Mesendoderm (in vitro differentiated cells): ENCODE data around the gene JPH3.

ENCODE experiments used
- DNase-seq: peaks from one replicate; pipeline ENCODE4 v3.0.0; 2013
- H2AK5ac ChIP-seq: 2 replicates; pipeline ENCODE4 v1.6.1; 2013; ENCODE audit warnings: low read length, inconsistent platforms
- H2BK120ac ChIP-seq: 2 replicates; pipeline ENCODE4 v1.6.1; 2013; ENCODE audit warnings: low read depth, mild to moderate bottlenecking, low read length, moderate library complexity, mixed read lengths
- H2BK15ac ChIP-seq: replicated peaks from 2 replicates; pipeline ENCODE4 v1.6.1; 2013; ENCODE audit warnings: low read depth, mild to moderate bottlenecking, moderate library complexity
- H2BK5ac ChIP-seq: 2 replicates; pipeline ENCODE4 v1.6.1; 2013; ENCODE audit warnings: low read length, inconsistent platforms
- H3K18ac ChIP-seq: 2 replicates; pipeline ENCODE4 v1.6.1; 2013; ENCODE audit warnings: mild to moderate bottlenecking, low read length, mixed read lengths
- H3K23ac ChIP-seq: one replicate; pipeline ENCODE4 v1.6.1; 2013; ENCODE audit warnings: low read length
- H3K27ac ChIP-seq: 2 replicates; pipeline ENCODE4 v1.5.1; 2013; ENCODE audit warnings: low read depth, mild to moderate bottlenecking, inconsistent platforms, low read length, moderate library complexity
- H3K27me3 ChIP-seq: 2 replicates; pipeline ENCODE4 v1.6.1; 2013; ENCODE audit warnings: low read length, control low read depth, mild to moderate bottlenecking, inconsistent platforms; ENCODE audit not compliant: insufficient read depth, poor library complexity
- H3K36me3 ChIP-seq: 2 replicates; pipeline ENCODE4 v1.6.1; 2013; ENCODE audit warnings: low read length, inconsistent platforms; ENCODE audit not compliant: control insufficient read depth, insufficient read depth
- H3K4ac ChIP-seq: one replicate; pipeline ENCODE4 v1.6.1; 2013; ENCODE audit warnings: low read depth, mild to moderate bottlenecking, low read length, moderate library complexity
- H3K4me1 ChIP-seq: 2 replicates; pipeline ENCODE4 v1.6.1; 2013; ENCODE audit warnings: low read depth, low read length, inconsistent platforms; ENCODE audit not compliant: control insufficient read depth
- H3K4me2 ChIP-seq: 2 replicates; pipeline ENCODE4 v1.6.1; 2013; ENCODE audit warnings: low read length
- H3K4me3 ChIP-seq: 2 replicates; pipeline ENCODE4 v1.5.1; 2013; ENCODE audit warnings: mild to moderate bottlenecking, low read length
- H3K56ac ChIP-seq: one replicate; pipeline ENCODE4 v1.6.1; 2013; ENCODE audit warnings: low read length
- H3K79me1 ChIP-seq: 2 replicates; pipeline ENCODE4 v1.6.1; 2013; ENCODE audit warnings: low read length, inconsistent platforms
- H3K79me2 ChIP-seq: 2 replicates; pipeline ENCODE4 v1.6.1; 2013; ENCODE audit warnings: mild to moderate bottlenecking, low read length; ENCODE audit not compliant: control insufficient read depth, insufficient read depth
- H3K9ac ChIP-seq: 2 replicates; pipeline ENCODE4 v1.6.1; 2013; ENCODE audit warnings: low read length, inconsistent platforms
- H4K5ac ChIP-seq: one replicate; pipeline ENCODE4 v1.6.1; 2013; ENCODE audit warnings: low read length
- H4K8ac ChIP-seq: one replicate; pipeline ENCODE4 v1.6.1; 2013; ENCODE audit warnings: low read depth, mild to moderate bottlenecking, control low read depth, low read length, moderate library complexity
- WGBS: extraction: QIAGEN DNeasy Blood & Tissue Kit; methylation state at CpG from one replicate; pipeline ENCODE4 v1.1.7; 2013; ENCODE audit warnings: low lambda C conversion rate, missing lambda C conversion rate; ENCODE audit not compliant: insufficient coverage; ENCODE audit errors: extremely low coverage; 5-methylcytosine and 5-hydroxymethylcytosine counted together

The JPH3 gene

GRCh38 chr16:87685405-87685755 lies 83.1 kb downstream of the JPH3 start:
- H3K79me1 ChIP-seq, result no peaks in the 10 kb centered on the region
- no peak overlapping the region for H3K4me2 ChIP-seq
- H3K9ac ChIP-seq, result no peak overlapping the region
- no peak overlapping the region for H3K27ac ChIP-seq
- H3K4ac ChIP-seq, result no peak overlapping the region
- H3K23ac ChIP-seq, result no peak overlapping the region
- no CpG with 5 or more reads among the region's 19 CpGs for WGBS
- H3K4me3 ChIP-seq, result no peak overlapping the region
- H3K18ac ChIP-seq, result no peak overlapping the region
- H2BK120ac ChIP-seq, result no peak overlapping the region
- H3K36me3 ChIP-seq, result no peaks in the 10 kb centered on the region
- DNase-seq, result no peak
- H2BK5ac ChIP-seq, result no peak overlapping the region
- no peaks in the 10 kb centered on the region for H3K27me3 ChIP-seq
- H3K79me2 ChIP-seq, result no peaks in the 10 kb centered on the region
- H3K56ac ChIP-seq, result no peak overlapping the region
- H4K5ac ChIP-seq, result no peak overlapping the region
- no peaks in the 10 kb centered on the region for H3K4me1 ChIP-seq
- H2BK15ac ChIP-seq, result no peak overlapping the region
- no peak overlapping the region for H4K8ac ChIP-seq
- H2AK5ac ChIP-seq, result no peak overlapping the region

GRCh38 chr16:87685766-87686165 lies 83.5 kb downstream of the JPH3 start:
- no peaks in the 10 kb centered on the region for H3K79me2 ChIP-seq
- H3K4me3 ChIP-seq, result no peak overlapping the region
- DNase-seq, result no peak
- H3K9ac ChIP-seq, result no peak overlapping the region
- no peak overlapping the region for H2AK5ac ChIP-seq
- H3K4me2 ChIP-seq, result no peak overlapping the region
- no peak overlapping the region for H3K4ac ChIP-seq
- no peaks in the 10 kb centered on the region for H3K79me1 ChIP-seq
- no peak overlapping the region for H3K18ac ChIP-seq
- H3K27me3 ChIP-seq, result no peaks in the 10 kb centered on the region
- no peak overlapping the region for H2BK15ac ChIP-seq
- H3K27ac ChIP-seq, result no peak overlapping the region
- no peaks in the 10 kb centered on the region for H3K36me3 ChIP-seq
- no peak overlapping the region for H4K8ac ChIP-seq
- no peak overlapping the region for H4K5ac ChIP-seq
- no peak overlapping the region for H2BK5ac ChIP-seq
- WGBS, result no CpG with 5 or more reads among the region's 13 CpGs
- no peak overlapping the region for H3K56ac ChIP-seq
- H2BK120ac ChIP-seq, result no peak overlapping the region
- no peak overlapping the region for H3K23ac ChIP-seq
- H3K4me1 ChIP-seq, result no peaks in the 10 kb centered on the region

GRCh38 chr16:87686697-87687096 lies 84.4 kb downstream of the JPH3 start:
- H3K4me3 ChIP-seq, result no peak overlapping the region

GRCh38 chr16:87687126-87687910 lies 85.0 kb downstream of the JPH3 start:
- Histone ChIP-seq H3K27me3 (no peaks in the 10 kb centered on the region), H3K36me3 (no peaks in the 10 kb centered on the region), H3K79me2 (no peaks in the 10 kb centered on the region), H3K27ac (no peak overlapping the region), H3K9ac (no peak overlapping the region), H3K4me2 (no peak overlapping the region), H3K4ac (no peak overlapping the region), H3K4me1 (no peaks in the 10 kb centered on the region), H4K8ac (no peak overlapping the region), H2BK5ac (no peak overlapping the region), H4K5ac (no peak overlapping the region), H2BK15ac (no peak overlapping the region), H3K18ac (no peak overlapping the region), H3K79me1 (no peaks in the 10 kb centered on the region), H3K56ac (no peak overlapping the region), H3K4me3 (no peak overlapping the region), H2AK5ac (no peak overlapping the region), H3K23ac (no peak overlapping the region), H2BK120ac (no peak overlapping the region)
- WGBS, result no CpG with 5 or more reads among the region's 31 CpGs
- no peak for DNase-seq

More at GRCh38 chr16:87686697-87687096, 84.4 kb downstream of the JPH3 start:
- no peak overlapping the region for H2BK5ac ChIP-seq
- no peak overlapping the region for H3K4me2 ChIP-seq
- H3K27ac ChIP-seq, result no peak overlapping the region
- H3K79me2 ChIP-seq, result no peaks in the 10 kb centered on the region
- H2BK15ac ChIP-seq, result no peak overlapping the region
- H3K9ac ChIP-seq, result no peak overlapping the region
- H4K5ac ChIP-seq, result no peak overlapping the region
- H4K8ac ChIP-seq, result no peak overlapping the region
- no peaks in the 10 kb centered on the region for H3K27me3 ChIP-seq
- no peak for DNase-seq
- H3K18ac ChIP-seq, result no peak overlapping the region
- no peak overlapping the region for H3K56ac ChIP-seq
- no peak overlapping the region for H3K23ac ChIP-seq
- H3K4ac ChIP-seq, result no peak overlapping the region
- no peak overlapping the region for H2AK5ac ChIP-seq
- no peaks in the 10 kb centered on the region for H3K36me3 ChIP-seq
- H2BK120ac ChIP-seq, result no peak overlapping the region
- WGBS, result no CpG with 5 or more reads among the region's 13 CpGs
- no peaks in the 10 kb centered on the region for H3K79me1 ChIP-seq
- H3K4me1 ChIP-seq, result no peaks in the 10 kb centered on the region

GRCh38 chr16:87687998-87688529 lies 85.8 kb downstream of the JPH3 start:
- no peaks in the 10 kb centered on the region for H3K36me3 ChIP-seq
- no peak overlapping the region for H2AK5ac ChIP-seq
- no peak overlapping the region for H3K56ac ChIP-seq
- H4K8ac ChIP-seq, result no peak overlapping the region
- no peaks in the 10 kb centered on the region for H3K79me2 ChIP-seq
- no peak overlapping the region for H3K9ac ChIP-seq
- no peak overlapping the region for H3K18ac ChIP-seq
- H3K4ac ChIP-seq, result no peak overlapping the region
- H3K27me3 ChIP-seq, result no peaks in the 10 kb centered on the region
- H3K4me3 ChIP-seq, result no peak overlapping the region
- no peak for DNase-seq
- H3K4me2 ChIP-seq, result no peak overlapping the region
- H2BK120ac ChIP-seq, result no peak overlapping the region
- H3K79me1 ChIP-seq, result no peaks in the 10 kb centered on the region
- no peaks in the 10 kb centered on the region for H3K4me1 ChIP-seq
- WGBS, result no CpG with 5 or more reads among the region's 14 CpGs
- no peak overlapping the region for H2BK5ac ChIP-seq
- no peak overlapping the region for H4K5ac ChIP-seq
- H3K27ac ChIP-seq, result no peak overlapping the region
- H2BK15ac ChIP-seq, result no peak overlapping the region
- no peak overlapping the region for H3K23ac ChIP-seq
